Glomerular endothelial cell (primary cell): ENCODE data around the gene SC5D. TPM values are rescaled to one million over a fixed set of nuclear protein-coding genes. Genes with fewer than 3 reads are reported as not detected.

Experiments used
- DNase-seq: peaks from one replicate; pipeline ENCODE4 v3.0.0-alpha.2; 2011; ENCODE audit warnings: low read depth, low spot score; ENCODE audit errors: extremely low read depth
- total RNA-seq: library from RNA; depleted of rRNA; stranded (reverse); fragments of >200 nt; gene quantifications from 2 replicates; pipeline ENCODE4 v1.2.3, GENCODE V29; 2015

Gene SC5D
- total RNA-seq, 1 donor from 2014 or later = 36.2 TPM

DNA sequence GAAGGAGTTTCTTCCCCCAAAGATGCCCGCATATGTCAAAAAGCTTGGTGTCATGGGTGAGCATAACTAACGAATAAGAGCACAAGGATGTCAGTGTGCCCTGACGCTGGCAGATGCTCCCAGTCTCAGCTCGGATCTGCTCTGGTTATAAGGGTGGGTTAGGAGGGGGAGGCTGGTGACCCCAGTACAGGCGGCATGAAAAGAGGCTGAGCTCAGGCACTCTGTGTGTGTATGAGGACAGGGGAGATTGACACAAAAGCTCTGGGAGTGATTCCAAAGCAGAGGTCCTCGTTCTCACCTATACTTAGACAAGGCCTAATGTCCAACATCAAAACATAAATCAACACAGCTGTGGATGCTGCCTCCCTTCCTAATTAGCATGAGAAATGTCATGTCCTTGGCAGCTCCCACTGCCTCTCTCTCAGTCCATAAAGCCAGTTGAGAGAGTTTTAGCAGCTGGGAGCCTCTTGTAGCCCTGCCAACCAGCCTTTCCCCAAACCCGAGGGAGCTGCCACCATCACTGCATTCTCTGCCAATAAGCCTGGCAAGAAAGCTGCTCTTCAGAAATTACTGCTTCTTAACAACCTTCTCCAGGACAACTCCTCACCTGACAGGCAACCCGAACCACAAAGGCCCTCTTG is 59.8 kb downstream of the SC5D start:
- no peak for DNase-seq

GRCh38 chr11:121354192-121354591 is 61.6 kb downstream of the SC5D start:
- DNase-seq = no peak

- DNase-seq = no peak
These were observed 63.8 kb downstream of the SC5D start for GRCh38 chr11:121356357-121356756.

Other genes starting within 250 kb of the SC5D start
- gene TECTA, start 191.5 kb upstream of the SC5D start, total RNA-seq = 0.64 and 3.2 TPM in 2 replicates
- gene SORL1, start 159.5 kb downstream of the SC5D start, total RNA-seq = 1.9 and 3.4 TPM in 2 replicates